Endothelial cell of umbilical vein (primary cell): Measurements from ENCODE around the gene MOB1B. TPM values are rescaled to one million over a fixed set of nuclear protein-coding genes. Genes with fewer than 3 reads are reported as not detected.

ENCODE experiments used
- BruUV-seq: library from RNA; stranded (reverse); fragments of 400-500 nt; replicated peaks from 2 replicates; lab custom pipeline; 2021; lab: Mats Ljungman, UMichigan
- CTCF ChIA-PET: fragments of 300-600, 350-600 bp; sonication (Branson Sonifier 250); formaldehyde crosslinking; loops from one replicate; lab custom pipeline; 2021; ENCODE audit warnings: antibody characterized with exemption, inconsistent platforms; lab: Charles Lee
- POLR2A ChIA-PET: fragments of 300-600, 350-600 bp; sonication (Branson Sonifier 250); formaldehyde crosslinking; loops from one replicate; lab custom pipeline; 2021; ENCODE audit warnings: antibody characterized with exemption, inconsistent platforms; lab: Charles Lee
- DNase-seq: peaks from one replicate; pipeline ENCODE4 v3.0.0-alpha.2; 2011; ENCODE audit warnings: low read depth, low spot score
- FAIRE-seq: peaks from 2 replicates; lab custom pipeline; 2011; peaks lifted over from hg19 to GRCh38; lab: Jason Lieb, UNC
- H2AFZ ChIP-seq: 2 replicates; pipeline ENCODE4 v1.6.0; 2012; ENCODE audit warnings: low read depth, low read length, control low read depth, inconsistent platforms
- H3K27ac ChIP-seq: 2 replicates; pipeline ENCODE4 v1.5.1; 2011; ENCODE audit warnings: low read depth, mild to moderate bottlenecking, control low read depth, low read length, moderate library complexity; ENCODE audit not compliant: insufficient read depth
- H3K27me3 ChIP-seq, 2 experiments: 2 replicates each; pipeline versions ENCODE4 v1.6.0 to v1.6.1; 2011; ENCODE audit warnings: low read length in 2 of 2, mixed read lengths in 1 of 2; ENCODE audit not compliant: control insufficient read depth in 2 of 2, insufficient read depth in 2 of 2
- H3K36me3 ChIP-seq, 2 experiments: 2 replicates in 1 of 2; 3 replicates in 1 of 2; pipeline ENCODE4 v1.5.1; 2011; ENCODE audit warnings: low read length in 2 of 2, mild to moderate bottlenecking in 1 of 2, moderate library complexity in 1 of 2; ENCODE audit not compliant: control insufficient read depth in 2 of 2, insufficient read depth in 2 of 2; ENCODE audit errors: extremely low read depth in 1 of 2
- H3K4me1 ChIP-seq: 3 replicates; pipeline ENCODE4 v1.5.1; 2011; ENCODE audit warnings: mild to moderate bottlenecking, low read length; ENCODE audit not compliant: control insufficient read depth, insufficient read depth; ENCODE audit errors: extremely low read depth
- H3K4me2 ChIP-seq: 2 replicates; pipeline ENCODE4 v1.6.1; 2011; ENCODE audit warnings: low read length, control low read depth, mixed read lengths; ENCODE audit not compliant: insufficient read depth
- H3K4me3 ChIP-seq, 3 experiments: fragments of 200-600 bp in 1 of 3; sonication (generic), shearing (Covaris generic) in 1 of 3; replicated peaks in 1 of 3; 2 replicates each; pipeline ENCODE4 v1.5.1; 2011 to 2016; ENCODE audit warnings: control low read depth in 3 of 3, low read length in 3 of 3, mild to moderate bottlenecking in 2 of 3, inconsistent platforms in 1 of 3, low read depth in 1 of 3, moderate library complexity in 1 of 3; ENCODE audit not compliant: insufficient read depth in 1 of 3
- H3K79me2 ChIP-seq: 2 replicates; pipeline ENCODE4 v1.6.0; 2012; ENCODE audit warnings: low read length, inconsistent platforms; ENCODE audit not compliant: control insufficient read depth, insufficient read depth
- H3K9ac ChIP-seq: replicated peaks from 2 replicates; pipeline ENCODE3; 2011; ENCODE audit warnings: low read length, control low read depth; ENCODE audit not compliant: insufficient read depth; ENCODE audit errors: extremely low read depth
- H3K9me1 ChIP-seq: replicated peaks from 3 replicates; pipeline ENCODE4 v1.6.0; 2011; ENCODE audit warnings: mild to moderate bottlenecking, low read length; ENCODE audit not compliant: control insufficient read depth, insufficient read depth; ENCODE audit errors: extremely low read depth
- H3K9me3 ChIP-seq: replicated peaks from 2 replicates; pipeline ENCODE4 v1.5.1; 2012; ENCODE audit warnings: low read length, inconsistent platforms; ENCODE audit not compliant: control insufficient read depth, insufficient read depth
- H4K20me1 ChIP-seq: replicated peaks from 2 replicates; pipeline ENCODE3; 2011; ENCODE audit warnings: mild to moderate bottlenecking, low read length; ENCODE audit not compliant: control insufficient read depth, insufficient read depth; ENCODE audit errors: extremely low read depth
- EZH2 ChIP-seq: IDR thresholded peaks from 2 replicates; pipeline ENCODE4 v1.6.1; 2012; ENCODE audit warnings: borderline replicate concordance, low read depth, mild to moderate bottlenecking, moderate library complexity, low read length, inconsistent platforms; ENCODE audit not compliant: severe bottlenecking
- FOS ChIP-seq: IDR thresholded peaks from 2 replicates; pipeline ENCODE4 v1.6.1; 2011; ENCODE audit warnings: mild to moderate bottlenecking, low read length, moderate library complexity, borderline replicate concordance; ENCODE audit not compliant: insufficient read depth
- GATA2 ChIP-seq: IDR thresholded peaks from 2 replicates; pipeline ENCODE4 v1.7.0; 2011; ENCODE audit warnings: low read depth, mild to moderate bottlenecking, moderate library complexity, mixed read lengths, low read length; ENCODE audit not compliant: insufficient read length, insufficient read depth
- JUN ChIP-seq: IDR thresholded peaks from 2 replicates; pipeline ENCODE4 v1.6.1; 2011; ENCODE audit warnings: borderline replicate concordance, low read depth; ENCODE audit not compliant: insufficient read length, insufficient read depth
- MYC ChIP-seq: IDR thresholded peaks from one replicate; pipeline ENCODE4 v1.6.1; 2011; ENCODE audit warnings: mild to moderate bottlenecking, low read depth, low read length
- POLR2A ChIP-seq: IDR thresholded peaks from 2 replicates; pipeline ENCODE4 v1.6.1; 2012; ENCODE audit warnings: low read depth, mild to moderate bottlenecking, control low read depth, low read length
- POLR2AphosphoS5 ChIP-seq: IDR thresholded peaks from 2 replicates; pipeline ENCODE4 v1.6.1; 2012; ENCODE audit warnings: low read depth, mild to moderate bottlenecking, control low read depth, low read length, moderate library complexity; ENCODE audit not compliant: insufficient read depth
- dilution Hi-C: fragments of 300-500 bp; cut with MboI; formaldehyde crosslinking; loops from one replicate; pipeline ENCODE4 v1.15.0; 2019; ENCODE audit warnings: low sequenced_read_pairs; ENCODE audit not compliant: extremely low pct_ligation_motif_present
- intact Hi-C: fragments of 100-400 bp; cut with micrococcal nuclease; formaldehyde crosslinking; loops from one replicate; pipeline ENCODE4 v1.10.0; 2022
- polyA plus RNA-seq, 4 experiments: library from polyadenylated mRNA; depleted of rRNA in 3 of 4; stranded (reverse) in 3 of 4; unstranded in 1 of 4; fragments of >200 nt; gene quantifications; 2 replicates each; pipeline versions ENCODE4 v1.2.1 to v1.2.3, GENCODE V29; 2011 to 2012; ENCODE audit warnings: missing spikeins in 1 of 4
- total RNA-seq: library from RNA; stranded (reverse); gene quantifications from 2 replicates; pipeline ENCODE4 v1.2.3, GENCODE V29; 2021
- TF ChIP-seq, protein P1 (sequence below), 2 donors: IDR thresholded peaks; 1 replicate in 1 of 2; 2 replicates in 1 of 2; pipeline ENCODE4 v1.5.1; 2011; ENCODE audit warnings: low read length in 2 of 2, mild to moderate bottlenecking in 2 of 2, moderate library complexity in 2 of 2, control low read depth in 1 of 2, inconsistent platforms in 1 of 2, low read depth in 1 of 2; ENCODE audit not compliant: insufficient read depth in 1 of 2; ENCODE audit errors: extremely low read depth in 1 of 2
- TF ChIP-seq, protein P2 (sequence below): IDR thresholded peaks from 2 replicates; pipeline ENCODE4 v1.6.1; 2011; ENCODE audit not compliant: insufficient read depth, insufficient read length

The MOB1B gene
- total and polyA plus RNA-seq, 2 donors (not counting 3 experiments of a cell fraction or from before 2014, with no cell fraction given), result 4.3 to 23.9 TPM

DNA sequence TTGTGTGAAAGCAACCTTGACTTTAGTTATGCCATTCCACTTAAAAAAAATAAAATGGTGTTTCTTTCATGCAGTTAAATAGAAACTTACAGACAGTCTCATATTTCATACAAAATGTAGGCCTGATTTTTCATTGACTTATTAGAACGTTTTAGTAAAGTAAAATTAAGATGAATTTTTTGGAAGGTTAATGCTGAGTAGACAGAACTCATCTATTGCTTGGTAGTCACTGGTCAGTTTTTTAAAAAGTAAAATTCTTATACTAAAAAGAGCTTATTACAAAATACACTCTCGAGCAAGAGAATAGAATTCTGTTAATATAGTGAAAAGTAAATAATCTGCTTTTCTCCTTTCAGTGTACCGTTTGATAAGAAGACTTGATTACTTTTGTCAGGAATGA, 21.4 kb upstream of the MOB1B start:
- H3K4me1 ChIP-seq, result no peaks in the 10 kb centered on the region
- H3K79me2 ChIP-seq, result no peaks in the 10 kb centered on the region
- no peak for TF ChIP-seq EZH2
- dilution Hi-C loops (no loop called here), intact Hi-C loops (no loop called here)
- no peak for DNase-seq
- no peaks in the 10 kb centered on the region for H3K9me1 ChIP-seq
- no peak overlapping the region for H3K4me2 ChIP-seq
- H3K36me3 ChIP-seq, result no peaks in the 10 kb centered on the region
- ChIA-PET CTCF (no interaction called here), POLR2A (no interaction called here)
- BruUV-seq, result no TSS peak
- no peaks in the 10 kb centered on the region for H3K9me3 ChIP-seq
- H2AFZ ChIP-seq, result no peak overlapping the region
- no peaks in the 10 kb centered on the region for H4K20me1 ChIP-seq
- no peak overlapping the region for H3K9ac ChIP-seq
- H3K4me3 ChIP-seq, result no peak overlapping the region
- H3K27me3 ChIP-seq, result no peaks in the 10 kb centered on the region
- H3K27ac ChIP-seq, result no peak overlapping the region
- FAIRE-seq, result no peak

DNA sequence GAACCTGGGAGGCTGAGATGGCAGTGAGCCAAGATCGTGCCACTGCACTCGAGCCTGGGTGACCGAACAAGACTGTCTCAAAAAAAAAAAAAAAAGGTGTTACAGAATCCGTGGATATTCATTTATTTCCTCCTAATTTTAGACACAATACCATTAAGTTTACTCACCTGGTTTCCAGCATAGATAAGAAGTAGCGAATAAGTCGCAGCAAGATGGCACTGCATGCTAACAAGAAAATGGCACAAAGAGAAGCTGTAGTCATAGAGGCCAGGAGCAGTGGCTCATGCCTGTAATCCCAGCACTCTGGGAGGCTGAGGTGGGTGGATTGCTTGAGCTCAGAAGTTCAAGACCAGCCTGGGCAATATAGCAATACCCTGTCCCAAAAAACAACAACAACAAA, 17.0 kb upstream of the MOB1B start:
- H3K9ac ChIP-seq, result no peak overlapping the region
- ChIA-PET POLR2A (no interaction called here), CTCF (interaction anchor here (1.1 to 1.3 kb wide), 3 partner anchors 17 to 125 kb away, joined by 3 to 4 read pairs (median 4); partner anchors contain the start of gene MOB1B)
- no peaks in the 10 kb centered on the region for H3K9me1 ChIP-seq
- no peak overlapping the region for H2AFZ ChIP-seq
- H3K9me3 ChIP-seq, result no peaks in the 10 kb centered on the region
- no peaks in the 10 kb centered on the region for H3K79me2 ChIP-seq
- no peak for DNase-seq
- no peak for TF ChIP-seq POLR2AphosphoS5
- TF ChIP-seq, protein P1, sequence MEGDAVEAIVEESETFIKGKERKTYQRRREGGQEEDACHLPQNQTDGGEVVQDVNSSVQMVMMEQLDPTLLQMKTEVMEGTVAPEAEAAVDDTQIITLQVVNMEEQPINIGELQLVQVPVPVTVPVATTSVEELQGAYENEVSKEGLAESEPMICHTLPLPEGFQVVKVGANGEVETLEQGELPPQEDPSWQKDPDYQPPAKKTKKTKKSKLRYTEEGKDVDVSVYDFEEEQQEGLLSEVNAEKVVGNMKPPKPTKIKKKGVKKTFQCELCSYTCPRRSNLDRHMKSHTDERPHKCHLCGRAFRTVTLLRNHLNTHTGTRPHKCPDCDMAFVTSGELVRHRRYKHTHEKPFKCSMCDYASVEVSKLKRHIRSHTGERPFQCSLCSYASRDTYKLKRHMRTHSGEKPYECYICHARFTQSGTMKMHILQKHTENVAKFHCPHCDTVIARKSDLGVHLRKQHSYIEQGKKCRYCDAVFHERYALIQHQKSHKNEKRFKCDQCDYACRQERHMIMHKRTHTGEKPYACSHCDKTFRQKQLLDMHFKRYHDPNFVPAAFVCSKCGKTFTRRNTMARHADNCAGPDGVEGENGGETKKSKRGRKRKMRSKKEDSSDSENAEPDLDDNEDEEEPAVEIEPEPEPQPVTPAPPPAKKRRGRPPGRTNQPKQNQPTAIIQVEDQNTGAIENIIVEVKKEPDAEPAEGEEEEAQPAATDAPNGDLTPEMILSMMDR (IDR thresholded peaks at IDR 0.05; ENCODE audit: extremely low read depth in 1 of 2, insufficient read depth in 1 of 2, low read depth in 1 of 2, low read length in 2 of 2), result no peak
- TF ChIP-seq, protein P2, sequence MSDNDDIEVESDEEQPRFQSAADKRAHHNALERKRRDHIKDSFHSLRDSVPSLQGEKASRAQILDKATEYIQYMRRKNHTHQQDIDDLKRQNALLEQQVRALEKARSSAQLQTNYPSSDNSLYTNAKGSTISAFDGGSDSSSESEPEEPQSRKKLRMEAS, result no peak
- TF ChIP-seq FOS, result no peak
- TF ChIP-seq JUN, result no peak
- TF ChIP-seq MYC, result no peak
- TF ChIP-seq GATA2, result no peak
- no peak for TF ChIP-seq POLR2A
- no peak for TF ChIP-seq EZH2
- no peak overlapping the region for H3K27ac ChIP-seq
- no peak overlapping the region for H3K4me3 ChIP-seq
- dilution Hi-C loops, result no loop called here
- intact Hi-C loops, result no loop called here
- no peak overlapping the region for H3K4me2 ChIP-seq
- H3K27me3 ChIP-seq, result no peaks in the 10 kb centered on the region
- no peaks in the 10 kb centered on the region for H3K36me3 ChIP-seq
- H3K4me1 ChIP-seq, result no peaks in the 10 kb centered on the region
- FAIRE-seq, result no peak
- H4K20me1 ChIP-seq, result no peaks in the 10 kb centered on the region
- BruUV-seq, result no TSS peak
